H1 (cell line): ENCODE measurements around the gene TFB2M. TPM values are rescaled to one million over a fixed set of nuclear protein-coding genes. Genes with fewer than 3 reads are reported as not detected.

Experiments used
- CHD1 ChIP-seq: IDR thresholded peaks from 2 replicates; pipeline ENCODE4 v1.6.1; 2012; ENCODE audit warnings: low read depth, low read length, improper control_type of control experiment
- CHD7 ChIP-seq: fragments of 300-600 bp; sonication (generic); IDR thresholded peaks from 2 replicates; pipeline ENCODE4 v1.7.1; 2012; ENCODE audit warnings: low read length, moderate library complexity, mild to moderate bottlenecking, inconsistent platforms; ENCODE audit not compliant: insufficient replicate concordance
- CTCF ChIP-seq, 3 experiments: IDR thresholded peaks; 1 replicate in 2 of 3; 2 replicates in 1 of 3; pipeline versions ENCODE4 v1.5.1 to v1.6.1; 2011; ENCODE audit warnings: low read length in 3 of 3, mild to moderate bottlenecking in 3 of 3, inconsistent platforms in 2 of 3, low read depth in 1 of 3, moderate library complexity in 1 of 3; ENCODE audit not compliant: insufficient read depth in 1 of 3; ENCODE audit errors: control extremely low read depth in 1 of 3
- EGR1 ChIP-seq: IDR thresholded peaks from 2 replicates; pipeline ENCODE4 v1.6.1; 2011; ENCODE audit warnings: low read depth, low read length, borderline replicate concordance
- FOSL1 ChIP-seq: IDR thresholded peaks from 2 replicates; pipeline ENCODE4 v1.6.1; 2011; ENCODE audit warnings: mild to moderate bottlenecking, low read depth, low read length, moderate library complexity; ENCODE audit not compliant: insufficient read depth
- GABPA ChIP-seq: IDR thresholded peaks from 2 replicates; pipeline ENCODE4 v1.6.1; 2011; ENCODE audit warnings: mild to moderate bottlenecking, low read length, moderate library complexity, borderline replicate concordance; ENCODE audit not compliant: insufficient read depth
- MAX ChIP-seq: IDR thresholded peaks from 2 replicates; pipeline ENCODE4 v1.6.1; 2012; ENCODE audit warnings: inconsistent platforms
- SRF ChIP-seq: IDR thresholded peaks from 2 replicates; pipeline ENCODE4 v1.6.1; 2011; ENCODE audit warnings: mild to moderate bottlenecking, low read depth, low read length, moderate library complexity
- SUZ12 ChIP-seq: fragments of 200-600 bp; sonication (generic); IDR thresholded peaks from 2 replicates; pipeline ENCODE4 v1.6.1; 2012; ENCODE audit warnings: mild to moderate bottlenecking, inconsistent platforms, low read length, moderate library complexity, mixed read lengths
- polyA plus RNA-seq, 7 experiments: library from polyadenylated mRNA; depleted of rRNA in 3 of 7; stranded (reverse) in 5 of 7; unstranded in 2 of 7; fragments of >200 nt in 5 of 7; fragments of 200-250 nt in 2 of 7; gene quantifications; 1 replicate in 5 of 7; 2 replicates in 1 of 7; 4 replicates in 1 of 7; pipeline versions ENCODE4 v1.2.1 to v1.2.3, GENCODE V29; 2011 to 2013; ENCODE audit warnings: missing spikeins in 2 of 7, mixed read lengths in 2 of 7
- total RNA-seq: library from RNA; stranded (reverse); fragmentation: NEBNext Ultra II Directional; extraction: Animal tissue kit (Norgen Biotek cat#: 25700); gene quantifications from 2 replicates; pipeline ENCODE4 v1.2.1, GENCODE V29; 2021

The TFB2M gene
- total and polyA plus RNA-seq, 2 of the 8 experiments (the other 6 are each of a cell fraction or from before 2014, with no cell fraction given): 10.4 to 22.0 TPM

GRCh38 chr1:246573491-246573890 is 7.4 kb upstream of the TFB2M start (continued):
- no peak for TF ChIP-seq CHD7
- TF ChIP-seq GABPA: no peak
- no peak for TF ChIP-seq CHD1
- no peak for TF ChIP-seq EGR1
- TF ChIP-seq CTCF (IDR thresholded peaks at IDR 0.05; ENCODE audit: control extremely low read depth in 1 of 3, insufficient read depth in 1 of 3, low read depth in 1 of 3, low read length in 3 of 3): no peak
- no peak for TF ChIP-seq MAX
- TF ChIP-seq FOSL1: no peak
- TF ChIP-seq SRF: no peak
- no peak for TF ChIP-seq SUZ12
